H1 (cell line): ENCODE results near the gene NELFCD.

Source experiments
- BRCA1 ChIP-seq: IDR thresholded peaks from 2 replicates; pipeline ENCODE4 v1.6.1; 2012; ENCODE audit warnings: low read depth, low read length, improper control_type of control experiment
- CEBPB ChIP-seq: IDR thresholded peaks from 2 replicates; pipeline ENCODE4 v1.6.1; 2012; ENCODE audit warnings: low read depth, low read length
- EP300 ChIP-seq, 2 experiments: IDR thresholded peaks; 1 replicate in 1 of 2; 2 replicates in 1 of 2; pipeline ENCODE4 v1.6.1; 2011 to 2012; ENCODE audit warnings: low read depth in 2 of 2, low read length in 2 of 2, mild to moderate bottlenecking in 2 of 2, borderline replicate concordance in 1 of 2, inconsistent platforms in 1 of 2, moderate library complexity in 1 of 2
- EZH2 ChIP-seq: fragments of 200-600 bp; sonication (generic); IDR thresholded peaks from 2 replicates; pipeline ENCODE4 v1.7.1; 2012; ENCODE audit warnings: low read depth, mild to moderate bottlenecking, moderate library complexity, low read length, inconsistent platforms; ENCODE audit not compliant: severe bottlenecking
- JUN ChIP-seq: IDR thresholded peaks from 2 replicates; pipeline ENCODE4 v1.6.1; 2011; ENCODE audit warnings: low read depth, mild to moderate bottlenecking, improper control_type of control experiment, low read length
- JUND ChIP-seq: IDR thresholded peaks from 2 replicates; pipeline ENCODE4 v1.6.1; 2011; ENCODE audit warnings: mild to moderate bottlenecking, improper control_type of control experiment, low read length
- NANOG ChIP-seq: IDR thresholded peaks from 2 replicates; pipeline ENCODE4 v1.6.1; 2011; ENCODE audit warnings: low read length, low read depth, mild to moderate bottlenecking, inconsistent platforms; ENCODE audit not compliant: insufficient read depth, poor library complexity, severe bottlenecking
- PHF8 ChIP-seq: fragments of 200-600 bp; sonication (generic); conservative IDR thresholded peaks from 2 replicates; pipeline ENCODE4 v1.7.1; 2012; ENCODE audit warnings: low read depth, mild to moderate bottlenecking, inconsistent platforms, low read length, moderate library complexity
- POLR2A ChIP-seq, 2 experiments: IDR thresholded peaks; 1 replicate in 1 of 2; 2 replicates in 1 of 2; pipeline ENCODE4 v1.6.1; 2011; ENCODE audit warnings: low read depth in 2 of 2, low read length in 2 of 2, mild to moderate bottlenecking in 2 of 2; ENCODE audit errors: control extremely low read depth in 1 of 2
- SIN3A ChIP-seq, 2 experiments: IDR thresholded peaks in 1 of 2; conservative IDR thresholded peaks in 1 of 2; 2 replicates each; pipeline ENCODE4 v1.6.1; 2011 to 2012; ENCODE audit warnings: low read length in 2 of 2, improper control_type of control experiment in 1 of 2, low read depth in 1 of 2, mild to moderate bottlenecking in 1 of 2
- TF ChIP-seq, protein P1 (sequence below), 3 experiments: IDR thresholded peaks; 1 replicate in 2 of 3; 2 replicates in 1 of 3; pipeline versions ENCODE4 v1.5.1 to v1.6.1; 2011; ENCODE audit warnings: low read length in 3 of 3, mild to moderate bottlenecking in 3 of 3, inconsistent platforms in 2 of 3, low read depth in 1 of 3, moderate library complexity in 1 of 3; ENCODE audit not compliant: insufficient read depth in 1 of 3; ENCODE audit errors: control extremely low read depth in 1 of 3
- TF ChIP-seq, protein P2 (sequence below): IDR thresholded peaks from 2 replicates; pipeline ENCODE4 v1.6.1; 2011; ENCODE audit warnings: low read length, improper control_type of control experiment

DNA sequence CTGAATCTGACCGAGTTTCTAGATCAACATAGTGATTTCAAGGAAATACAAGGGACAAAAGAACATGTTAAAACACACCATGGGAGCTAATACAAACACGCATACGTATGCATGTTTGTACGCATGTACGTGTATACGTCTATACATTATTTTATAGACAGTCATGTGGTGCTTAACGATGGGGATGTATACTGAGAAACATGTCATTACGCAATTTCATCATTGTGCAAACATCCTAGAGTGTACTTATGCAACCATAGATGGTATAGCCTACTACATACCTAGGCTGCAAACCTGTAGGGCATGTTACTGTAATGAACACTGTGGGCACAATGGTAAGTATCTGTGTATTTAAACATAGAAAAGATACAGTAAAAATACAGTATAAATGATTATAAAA lies 25.0 kb upstream of the NELFCD start:
- no peak for TF ChIP-seq NANOG
- TF ChIP-seq, protein P1, sequence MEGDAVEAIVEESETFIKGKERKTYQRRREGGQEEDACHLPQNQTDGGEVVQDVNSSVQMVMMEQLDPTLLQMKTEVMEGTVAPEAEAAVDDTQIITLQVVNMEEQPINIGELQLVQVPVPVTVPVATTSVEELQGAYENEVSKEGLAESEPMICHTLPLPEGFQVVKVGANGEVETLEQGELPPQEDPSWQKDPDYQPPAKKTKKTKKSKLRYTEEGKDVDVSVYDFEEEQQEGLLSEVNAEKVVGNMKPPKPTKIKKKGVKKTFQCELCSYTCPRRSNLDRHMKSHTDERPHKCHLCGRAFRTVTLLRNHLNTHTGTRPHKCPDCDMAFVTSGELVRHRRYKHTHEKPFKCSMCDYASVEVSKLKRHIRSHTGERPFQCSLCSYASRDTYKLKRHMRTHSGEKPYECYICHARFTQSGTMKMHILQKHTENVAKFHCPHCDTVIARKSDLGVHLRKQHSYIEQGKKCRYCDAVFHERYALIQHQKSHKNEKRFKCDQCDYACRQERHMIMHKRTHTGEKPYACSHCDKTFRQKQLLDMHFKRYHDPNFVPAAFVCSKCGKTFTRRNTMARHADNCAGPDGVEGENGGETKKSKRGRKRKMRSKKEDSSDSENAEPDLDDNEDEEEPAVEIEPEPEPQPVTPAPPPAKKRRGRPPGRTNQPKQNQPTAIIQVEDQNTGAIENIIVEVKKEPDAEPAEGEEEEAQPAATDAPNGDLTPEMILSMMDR (IDR thresholded peaks at IDR 0.05; ENCODE audit: control extremely low read depth in 1 of 3, insufficient read depth in 1 of 3, low read depth in 1 of 3, low read length in 3 of 3): no peak
- TF ChIP-seq JUND: no peak
- no peak for TF ChIP-seq EP300 (IDR thresholded peaks at IDR 0.05; ENCODE audit: borderline replicate concordance in 1 of 2, low read depth in 2 of 2, low read length in 2 of 2)
- no peak for TF ChIP-seq SIN3A (conservative IDR thresholded peaks at IDR 0.05 in 1 of 2, IDR thresholded peaks at IDR 0.05 in 1 of 2; ENCODE audit: low read depth in 1 of 2, low read length in 2 of 2)
- no peak for TF ChIP-seq POLR2A (IDR thresholded peaks at IDR 0.05; ENCODE audit: control extremely low read depth in 1 of 2, low read depth in 2 of 2, low read length in 2 of 2)
- TF ChIP-seq, protein P2, sequence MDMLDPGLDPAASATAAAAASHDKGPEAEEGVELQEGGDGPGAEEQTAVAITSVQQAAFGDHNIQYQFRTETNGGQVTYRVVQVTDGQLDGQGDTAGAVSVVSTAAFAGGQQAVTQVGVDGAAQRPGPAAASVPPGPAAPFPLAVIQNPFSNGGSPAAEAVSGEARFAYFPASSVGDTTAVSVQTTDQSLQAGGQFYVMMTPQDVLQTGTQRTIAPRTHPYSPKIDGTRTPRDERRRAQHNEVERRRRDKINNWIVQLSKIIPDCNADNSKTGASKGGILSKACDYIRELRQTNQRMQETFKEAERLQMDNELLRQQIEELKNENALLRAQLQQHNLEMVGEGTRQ: no peak
- TF ChIP-seq JUN: no peak
- no peak for TF ChIP-seq EZH2
- no peak for TF ChIP-seq PHF8
- TF ChIP-seq CEBPB: peak; percentile 47; the same call in 1 of the 2 replicates
- TF ChIP-seq BRCA1: no peak
